Keratinocyte (primary cell): Measurements from ENCODE around the gene CTNND2. TPM values are rescaled to one million over a fixed set of nuclear protein-coding genes. Genes with fewer than 3 reads are reported as not detected.

Source experiments
- DNase-seq: peaks from one replicate; pipeline ENCODE4 v3.0.0-alpha.2; 2011; ENCODE audit warnings: low read depth, missing footprints, low spot score
- FAIRE-seq: peaks from 2 replicates; lab custom pipeline; 2011; peaks lifted over from hg19 to GRCh38; lab: Jason Lieb, UNC
- H2AFZ ChIP-seq: 2 replicates; pipeline ENCODE4 v1.6.0; 2012; ENCODE audit warnings: low read length, control low read depth, inconsistent platforms; ENCODE audit not compliant: control insufficient read depth
- H3K27ac ChIP-seq: 2 replicates; pipeline ENCODE4 v1.5.1; 2011; ENCODE audit warnings: low read length; ENCODE audit not compliant: control insufficient read depth, insufficient read depth
- H3K27me3 ChIP-seq: 3 replicates; pipeline ENCODE4 v1.6.0; 2011; ENCODE audit warnings: low read length; ENCODE audit not compliant: control insufficient read depth, insufficient read depth; ENCODE audit errors: extremely low read depth
- H3K36me3 ChIP-seq, 2 experiments: 2 replicates in 1 of 2; 3 replicates in 1 of 2; pipeline ENCODE4 v1.5.1; 2011; ENCODE audit warnings: low read length in 2 of 2, mild to moderate bottlenecking in 1 of 2; ENCODE audit not compliant: control insufficient read depth in 2 of 2, insufficient read depth in 2 of 2; ENCODE audit errors: extremely low read depth in 1 of 2
- H3K4me1 ChIP-seq: 3 replicates; pipeline ENCODE4 v1.5.1; 2011; ENCODE audit warnings: low read length; ENCODE audit not compliant: control insufficient read depth, insufficient read depth; ENCODE audit errors: extremely low read depth
- H3K4me2 ChIP-seq: 3 replicates; pipeline ENCODE4 v1.6.0; 2011; ENCODE audit warnings: low read depth, low read length; ENCODE audit not compliant: control insufficient read depth, insufficient read depth; ENCODE audit errors: extremely low read depth
- H3K4me3 ChIP-seq, 3 experiments: fragments of 200-600 bp in 1 of 3; sonication (generic) in 1 of 3; 2 replicates in 2 of 3; 3 replicates in 1 of 3; pipeline ENCODE4 v1.5.1; 2011 to 2016; ENCODE audit warnings: low read length in 3 of 3, mild to moderate bottlenecking in 3 of 3, control low read depth in 2 of 3, inconsistent platforms in 1 of 3, low read depth in 1 of 3, mixed read lengths in 1 of 3, mixed run types in 1 of 3, moderate library complexity in 1 of 3; ENCODE audit not compliant: control insufficient read depth in 2 of 3, insufficient read depth in 2 of 3; ENCODE audit errors: extremely low read depth in 1 of 3
- H3K79me2 ChIP-seq: 2 replicates; pipeline ENCODE4 v1.6.0; 2012; ENCODE audit warnings: low read length; ENCODE audit not compliant: control insufficient read depth, insufficient read depth
- H3K9ac ChIP-seq: 3 replicates; pipeline ENCODE4 v1.6.0; 2011; ENCODE audit warnings: low read length; ENCODE audit not compliant: control insufficient read depth, insufficient read depth; ENCODE audit errors: extremely low read depth
- H3K9me1 ChIP-seq: 3 replicates; pipeline ENCODE4 v1.6.0; 2011; ENCODE audit warnings: low read length; ENCODE audit not compliant: control insufficient read depth, insufficient read depth; ENCODE audit errors: extremely low read depth
- H3K9me3 ChIP-seq: 2 replicates; pipeline ENCODE4 v1.5.1; 2012; ENCODE audit warnings: low read depth, low read length; ENCODE audit not compliant: control insufficient read depth
- H4K20me1 ChIP-seq: 3 replicates; pipeline ENCODE4 v1.6.0; 2011; ENCODE audit warnings: low read length; ENCODE audit not compliant: control insufficient read depth, insufficient read depth; ENCODE audit errors: extremely low read depth
- CTCF ChIP-seq, 3 experiments: IDR thresholded peaks in 1 of 3; conservative IDR thresholded peaks in 1 of 3; optimal IDR thresholded peaks in 1 of 3; 2 replicates in 2 of 3; 3 replicates in 1 of 3; pipeline versions ENCODE3 to v1.5.1; 2011; ENCODE audit warnings: low read length in 3 of 3, mild to moderate bottlenecking in 3 of 3, moderate library complexity in 2 of 3, control low read depth in 1 of 3, inconsistent platforms in 1 of 3; ENCODE audit not compliant: insufficient read depth in 2 of 3; ENCODE audit errors: extremely low read depth in 1 of 3
- EZH2 ChIP-seq: IDR thresholded peaks from one replicate; pipeline ENCODE4 v1.6.1; 2012; ENCODE audit warnings: inconsistent platforms, mild to moderate bottlenecking, low read length, moderate library complexity
- dilution Hi-C: fragments of 300-500 bp; cut with MboI; formaldehyde crosslinking; loops from one replicate; pipeline ENCODE4 v1.7.0; 2020; ENCODE audit warnings: low sequenced_read_pairs; ENCODE audit not compliant: extremely low pct_ligation_motif_present
- polyA plus RNA-seq, 5 experiments: library from polyadenylated mRNA; depleted of rRNA in 3 of 5; stranded (reverse) in 3 of 5; stranded (forward) in 1 of 5; unstranded in 1 of 5; fragments of >200 nt; gene quantifications; 1 replicate in 1 of 5; 2 replicates in 3 of 5; 3 replicates in 1 of 5; pipeline versions ENCODE4 v1.2.1 to v1.2.3, GENCODE V29; 2011 to 2012; ENCODE audit warnings: missing spikeins in 2 of 5, low read depth in 1 of 5, low replicate concordance in 1 of 5

CTNND2 gene
- polyA plus RNA-seq, 1 donor (not counting 4 experiments of a cell fraction or from before 2014, with no cell fraction given) = not detected

GRCh38 chr5:11780641-11781345, 123.5 kb downstream of the CTNND2 start:
- Histone ChIP-seq H3K4me2 (no peak overlapping the region), H3K9me1 (no peaks in the 10 kb centered on the region), H2AFZ (no peak overlapping the region), H3K79me2 (no peaks in the 10 kb centered on the region), H4K20me1 (no peaks in the 10 kb centered on the region), H3K9ac (no peak overlapping the region), H3K27me3 (no peaks in the 10 kb centered on the region), H3K36me3 (no peaks in the 10 kb centered on the region), H3K4me1 (no peaks in the 10 kb centered on the region), H3K9me3 (peaks cover 2% of the 10 kb centered on the region), H3K27ac (no peak overlapping the region), H3K4me3 (no peak overlapping the region)
- dilution Hi-C loops = no loop called here
- DNase-seq = no peak
- TF ChIP-seq EZH2 = no peak
- no peak for TF ChIP-seq CTCF (optimal IDR thresholded peaks at IDR 0.05 in 1 of 3, IDR thresholded peaks at IDR 0.05 in 1 of 3, conservative IDR thresholded peaks at IDR 0.05 in 1 of 3; ENCODE audit: extremely low read depth in 1 of 3, insufficient read depth in 2 of 3, low read length in 3 of 3)
- FAIRE-seq = no peak

GRCh38 chr5:11777096-11777495, 127.2 kb downstream of the CTNND2 start:
- Histone ChIP-seq H3K9me1 (no peaks in the 10 kb centered on the region), H3K36me3 (no peaks in the 10 kb centered on the region), H4K20me1 (no peaks in the 10 kb centered on the region), H3K27ac (no peak overlapping the region), H2AFZ (no peak overlapping the region), H3K4me2 (no peak overlapping the region), H3K4me1 (no peaks in the 10 kb centered on the region), H3K79me2 (no peaks in the 10 kb centered on the region), H3K4me3 (no peak overlapping the region), H3K27me3 (no peaks in the 10 kb centered on the region), H3K9ac (no peak overlapping the region), H3K9me3 (peaks cover 2% of the 10 kb centered on the region)
- FAIRE-seq = no peak
- DNase-seq = no peak
- dilution Hi-C loops = no loop called here
- no peak for TF ChIP-seq EZH2
- TF ChIP-seq CTCF (optimal IDR thresholded peaks at IDR 0.05 in 1 of 3, IDR thresholded peaks at IDR 0.05 in 1 of 3, conservative IDR thresholded peaks at IDR 0.05 in 1 of 3; ENCODE audit: extremely low read depth in 1 of 3, insufficient read depth in 2 of 3, low read length in 3 of 3) = no peak
